Stimulated activated CD8-positive, alpha-beta memory T cell treated with anti-CD3 and anti-CD28 coated beads, Interleukin-12 subunit alpha, Interleukin-12 subunit beta, amount 100 ng/mL, for 1 hour (primary cell): ENCODE data around the gene FMOD.
"Not testable (repeated sequence)": the region's sequence is repeated elsewhere in the genome, so short reads cannot be mapped to it uniquely, and the experiment has no call there.

Experiments
- DNase-seq: peaks from one replicate; pipeline ENCODE4 v3.0.0-alpha.2; 2020; ENCODE audit warnings: low read depth

FMOD gene

GRCh38 chr1:203326830-203327683, 23.9 kb downstream of the FMOD start:
- peak; percentile 90 for DNase-seq

GRCh38 chr1:203325418-203326091, 25.4 kb downstream of the FMOD start:
- no peak for DNase-seq

DNA sequence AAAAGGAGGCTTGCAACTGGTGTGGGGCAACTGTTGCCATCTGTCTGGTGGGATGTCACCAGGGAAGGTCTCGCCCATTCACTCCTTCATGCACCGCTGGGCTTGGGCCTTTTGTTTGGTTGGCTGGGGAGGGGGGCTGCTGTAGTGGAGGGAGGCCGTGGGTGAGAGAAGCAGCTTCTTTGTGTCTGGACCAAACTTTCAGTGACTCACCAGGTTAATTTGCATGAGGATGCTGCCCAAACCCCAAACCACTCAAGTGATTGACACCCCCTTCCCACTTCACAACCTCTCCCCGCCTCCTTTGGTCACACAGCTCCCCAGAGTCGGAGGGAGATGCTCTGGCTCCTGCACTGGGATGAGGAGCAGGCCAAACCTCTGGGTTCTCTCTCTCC, 25.9 kb downstream of the FMOD start:
- DNase-seq = no peak

DNA sequence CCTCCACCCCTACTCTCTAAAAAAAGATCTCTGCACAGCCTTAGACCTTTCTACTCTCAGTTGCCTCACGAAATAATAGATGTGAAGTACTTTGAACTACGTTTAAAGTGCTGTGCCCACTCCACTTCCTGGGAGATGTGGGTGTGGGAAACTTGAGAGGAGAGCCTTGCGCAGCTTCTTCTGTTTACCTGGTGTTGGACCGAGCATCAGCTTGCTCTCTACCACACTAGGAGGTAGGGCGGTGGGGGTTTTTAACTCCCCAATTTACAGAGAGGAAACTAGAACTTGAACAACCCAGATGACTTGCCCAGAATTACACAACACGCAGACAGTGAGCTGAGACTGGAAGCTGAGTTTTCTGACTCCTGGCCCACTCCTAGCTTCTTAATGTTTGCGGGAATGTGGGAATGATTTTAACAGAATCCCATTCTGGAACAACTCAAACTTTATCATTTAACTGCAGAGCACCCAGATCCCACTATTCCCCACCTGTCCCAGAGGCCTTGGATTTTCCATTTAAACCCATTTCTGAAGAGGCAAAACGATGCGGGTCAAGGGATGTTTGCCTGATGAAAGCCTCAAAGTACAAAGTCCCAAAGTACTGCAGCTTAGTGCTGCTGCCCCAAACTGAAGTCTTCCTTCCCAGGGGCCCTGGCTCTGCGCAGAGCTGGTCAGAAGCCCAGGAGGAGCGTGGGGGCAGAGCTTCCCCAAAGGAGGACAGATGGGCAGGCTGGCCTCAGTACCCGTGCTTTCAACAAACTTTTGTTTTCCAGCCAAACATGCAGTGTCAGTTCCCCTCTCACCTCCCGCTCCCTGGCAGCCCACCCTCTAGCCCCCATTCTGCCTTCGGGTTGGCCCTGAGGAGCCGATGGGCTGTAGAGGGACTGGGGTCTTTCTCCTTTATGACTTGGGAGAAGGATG, 26.6 kb downstream of the FMOD start:
- no peak for DNase-seq

DNA sequence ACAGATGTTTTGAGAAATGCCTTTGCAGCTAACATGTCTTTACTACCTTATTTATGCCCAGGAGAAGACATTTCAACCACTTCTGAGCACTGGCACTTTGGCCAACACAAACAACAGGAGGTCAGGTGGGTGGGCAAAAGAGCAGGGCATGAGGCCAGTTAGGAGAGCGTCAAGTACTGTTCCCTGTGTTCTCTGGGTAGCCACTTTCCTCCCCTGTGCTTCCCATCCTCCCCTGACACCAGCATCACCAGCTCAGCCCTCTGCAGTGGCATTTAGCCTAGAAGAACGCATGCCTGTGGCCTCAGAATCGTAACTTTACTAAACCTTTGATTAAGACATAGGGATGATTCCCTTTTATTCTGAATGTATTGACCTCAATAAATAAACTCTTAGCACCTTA, 27.3 kb downstream of the FMOD start:
- no peak for DNase-seq

GRCh38 chr1:203322500-203323179, 28.3 kb downstream of the FMOD start:
- no peak for DNase-seq

DNA sequence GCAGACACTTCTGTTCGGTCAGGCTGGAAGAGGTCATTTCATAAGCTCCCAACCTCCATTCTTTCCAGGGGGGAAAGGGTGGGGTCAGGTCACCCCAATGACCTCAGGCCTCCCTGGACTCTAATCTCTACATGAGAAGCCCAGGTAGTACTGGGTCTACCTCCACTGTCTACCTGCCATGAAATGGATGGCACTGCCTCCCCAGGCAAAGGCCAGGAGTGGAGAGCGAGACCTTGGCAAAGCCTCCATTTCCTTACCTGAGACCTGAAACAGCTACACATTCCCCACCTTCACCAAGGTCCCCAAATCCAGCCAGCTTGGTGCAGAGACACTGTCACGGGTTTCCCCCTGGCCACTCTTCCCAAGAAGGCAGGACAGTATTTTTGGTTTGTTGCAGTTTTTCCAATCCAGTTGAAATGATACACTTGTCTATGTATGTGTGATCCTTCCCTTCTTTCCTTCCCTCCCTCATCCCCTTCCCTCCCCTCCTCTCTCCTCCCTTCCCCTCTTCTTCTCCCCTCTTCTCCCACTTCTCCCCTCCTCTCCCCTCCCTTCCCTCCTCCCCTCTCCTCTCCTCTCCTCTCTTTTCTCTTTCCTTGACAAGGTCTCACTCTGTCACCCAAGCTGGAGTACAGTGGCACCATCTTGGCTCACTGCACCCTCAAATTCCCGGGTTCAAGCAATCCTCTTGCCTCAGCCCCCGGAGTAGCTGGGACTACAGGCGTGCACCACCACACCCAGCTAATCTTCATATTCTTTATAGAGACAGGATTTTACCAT, 29.5 kb downstream of the FMOD start:
- no peak for DNase-seq

- DNase-seq = no peak
Measured at GRCh38 chr1:203320591-203321272, 30.2 kb downstream of the FMOD start.

DNA sequence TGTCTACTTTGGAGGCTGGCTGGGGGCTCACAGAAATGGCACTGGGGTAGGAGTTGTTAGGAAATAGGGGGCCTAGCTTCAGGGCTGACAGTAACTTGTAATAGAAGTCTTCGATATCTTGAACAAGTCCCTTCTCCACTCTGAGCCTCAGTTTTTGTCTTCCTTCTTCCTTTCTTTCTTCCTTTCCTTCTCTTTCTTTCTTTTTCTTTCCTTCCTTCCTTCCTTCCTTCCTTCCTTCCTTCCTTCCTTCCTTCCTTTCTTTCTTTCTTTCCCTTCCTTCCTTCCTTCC, 32.7 kb downstream of the FMOD start:
- DNase-seq = no peak

DNA sequence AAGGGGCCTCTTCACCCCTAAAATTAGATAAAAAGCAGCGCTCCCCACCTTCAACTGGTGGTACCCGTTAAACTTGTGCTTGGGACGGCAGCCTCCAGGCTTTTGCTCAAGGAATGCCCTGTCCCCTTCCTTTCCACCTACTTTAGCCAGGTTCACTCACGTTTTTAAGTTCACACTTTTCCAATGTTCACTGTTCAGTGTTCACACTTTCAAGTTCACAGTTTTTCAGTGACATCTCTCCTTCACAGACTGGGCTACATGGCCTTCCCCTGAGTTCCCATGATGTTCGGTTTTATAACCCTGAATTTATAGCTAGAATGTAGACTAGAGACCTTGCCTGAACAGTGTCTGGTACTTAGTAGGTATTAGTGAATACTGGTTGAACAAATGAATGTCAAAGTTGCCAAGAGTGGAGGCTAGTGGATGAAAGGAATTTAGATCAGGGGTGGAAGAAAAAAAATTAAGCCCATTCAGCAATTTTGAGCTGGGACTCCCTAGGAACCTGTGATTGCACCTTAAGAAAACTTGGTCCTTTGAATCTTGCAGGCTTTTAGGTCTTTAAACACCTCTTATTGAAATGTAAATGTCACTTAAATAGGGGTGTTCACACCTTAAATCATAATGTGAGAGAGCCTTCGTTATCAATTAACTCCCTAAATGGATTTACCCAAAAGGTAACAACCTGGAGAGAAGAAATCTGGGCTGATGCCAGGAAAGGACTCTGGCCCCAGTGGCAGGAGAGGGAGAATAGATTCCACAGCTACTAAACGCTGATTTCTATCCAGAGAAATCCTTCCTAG, 33.3 kb downstream of the FMOD start:
- no peak for DNase-seq

DNA sequence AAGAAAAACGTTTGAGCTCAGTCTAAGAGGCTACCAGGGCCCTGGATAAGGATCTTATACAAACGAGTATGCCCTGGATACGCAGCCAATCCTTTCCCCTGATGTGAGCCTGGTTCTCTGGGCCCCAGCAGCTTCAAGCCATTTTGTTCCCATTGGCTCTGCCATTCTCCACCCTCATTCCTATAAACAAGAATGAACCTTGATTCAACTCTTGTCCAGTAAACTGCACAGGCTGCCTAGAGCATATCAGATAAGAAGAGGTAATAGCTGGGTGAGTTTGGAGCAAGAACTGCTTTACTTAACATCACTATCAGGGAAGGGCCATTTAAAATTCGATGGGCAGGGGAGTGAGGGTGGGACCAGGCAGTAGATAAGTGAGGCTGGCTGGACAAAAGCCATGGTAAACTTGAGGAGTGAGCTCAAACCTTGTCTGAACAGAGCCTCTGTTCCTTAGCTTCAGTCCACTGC, 34.3 kb downstream of the FMOD start:
- no peak for DNase-seq

GRCh38 chr1:203314025-203314759, 36.7 kb downstream of the FMOD start:
- DNase-seq = not testable (repeated sequence)

GRCh38 chr1:203311368-203312301, 39.3 kb downstream of the FMOD start:
- DNase-seq = no peak

DNA sequence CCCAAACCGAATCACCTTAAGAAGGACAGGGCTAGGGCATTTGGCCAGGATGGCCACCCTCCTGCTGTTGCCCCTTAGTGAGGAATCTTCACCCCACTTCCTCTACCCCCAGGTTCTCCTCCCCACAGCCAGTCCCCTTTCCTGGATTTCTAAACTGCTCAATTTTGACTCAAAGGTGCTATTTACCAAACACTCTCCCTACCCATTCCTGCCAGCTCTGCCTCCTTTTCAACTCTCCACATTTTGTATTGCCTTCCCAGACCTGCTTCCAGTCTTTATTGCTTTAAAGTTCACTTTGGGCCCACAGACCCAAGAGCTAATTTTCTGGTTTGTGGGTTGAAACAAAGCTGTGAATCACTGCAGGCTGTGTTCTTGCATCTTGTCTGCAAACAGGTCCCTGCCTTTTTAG, 42.0 kb downstream of the FMOD start:
- DNase-seq = no peak

GRCh38 chr1:203308328-203308922, 42.5 kb downstream of the FMOD start:
- no peak for DNase-seq

DNA sequence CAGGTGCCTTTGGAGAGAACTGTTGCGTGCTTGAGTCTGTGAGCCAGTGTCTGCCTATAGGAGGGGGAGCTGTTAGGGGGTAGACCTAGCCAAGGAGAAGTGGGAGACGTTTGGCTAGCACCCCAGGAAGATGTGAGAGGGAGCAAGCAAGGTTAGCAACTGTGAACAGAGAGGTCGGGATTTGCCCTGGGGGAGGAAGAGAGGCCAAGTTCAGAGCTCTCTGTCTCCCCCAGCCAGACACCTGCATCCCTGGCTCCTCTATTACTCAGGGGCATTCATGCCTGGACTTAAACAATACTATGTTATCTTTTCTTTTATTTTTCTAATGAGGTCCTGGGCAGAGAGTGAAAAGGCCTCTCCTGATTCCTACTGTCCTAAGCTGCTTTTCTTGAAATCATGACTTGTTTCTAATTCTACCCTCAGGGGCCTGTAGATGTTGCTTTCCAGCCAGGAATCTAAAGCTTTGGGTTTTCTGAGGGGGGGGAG, 43.2 kb downstream of the FMOD start:
- DNase-seq = no peak

DNA sequence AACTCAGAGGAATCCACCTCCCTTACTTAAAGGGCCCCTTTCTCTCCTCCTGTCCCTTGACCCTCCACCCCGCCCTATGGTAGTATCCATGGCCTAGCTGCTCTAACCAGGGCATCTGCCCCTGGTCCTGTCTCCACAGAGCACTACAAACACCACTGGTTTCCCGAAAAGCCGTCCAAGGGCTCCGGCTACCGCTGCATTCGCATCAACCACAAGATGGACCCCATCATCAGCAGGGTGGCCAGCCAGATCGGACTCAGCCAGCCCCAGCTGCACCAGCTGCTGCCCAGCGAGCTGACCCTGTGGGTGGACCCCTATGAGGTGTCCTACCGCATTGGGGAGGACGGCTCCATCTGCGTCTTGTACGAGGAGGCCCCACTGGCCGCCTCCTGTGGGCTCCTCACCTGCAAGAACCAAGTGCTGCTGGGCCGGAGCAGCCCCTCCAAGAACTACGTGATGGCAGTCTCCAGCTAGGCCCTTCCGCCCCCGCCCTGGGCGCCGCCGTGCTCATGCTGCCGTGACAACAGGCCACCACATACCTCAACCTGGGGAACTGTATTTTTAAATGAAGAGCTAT, 43.9 kb downstream of the FMOD start:
- DNase-seq = no peak
